HEK293T (cell line): ENCODE results near the gene PLCH2.

Experiments used
- ARNT ChIP-seq: fragments of 450-650 bp; IDR thresholded peaks from 2 replicates; pipeline ENCODE4 v1.6.1; 2017; ENCODE audit warnings: mild to moderate bottlenecking
- BHLHE40 ChIP-seq: fragments of 450-650 bp; IDR thresholded peaks from 2 replicates; pipeline ENCODE4 v1.6.1; 2016; ENCODE audit warnings: mild to moderate bottlenecking, moderate library complexity, borderline replicate concordance
- ELF4 ChIP-seq: fragments of 450-650 bp; IDR thresholded peaks from 2 replicates; pipeline ENCODE4 v1.6.1; 2017; ENCODE audit warnings: antibody characterized with exemption
- FOXA1 ChIP-seq: fragments of 450-650 bp; IDR thresholded peaks from 2 replicates; pipeline ENCODE4 v1.6.1; 2016; ENCODE audit warnings: mild to moderate bottlenecking
- FOXK2 ChIP-seq: fragments of 450-650 bp; IDR thresholded peaks from 2 replicates; pipeline ENCODE4 v1.6.1; 2016; ENCODE audit warnings: mild to moderate bottlenecking
- FOXM1 ChIP-seq: fragments of 450-650 bp; IDR thresholded peaks from 2 replicates; pipeline ENCODE4 v1.6.1; 2017; ENCODE audit warnings: mild to moderate bottlenecking, borderline replicate concordance
- L3MBTL2 ChIP-seq: fragments of 450-650 bp; conservative IDR thresholded peaks from 2 replicates; pipeline ENCODE4 v1.6.1; 2016; ENCODE audit warnings: mild to moderate bottlenecking
- NFRKB ChIP-seq: fragments of 450-650 bp; IDR thresholded peaks from 2 replicates; pipeline ENCODE4 v1.6.1; 2016; ENCODE audit warnings: mild to moderate bottlenecking, moderate library complexity
- PKNOX1 ChIP-seq: fragments of 450-650 bp; IDR thresholded peaks from 2 replicates; pipeline ENCODE4 v1.6.1; 2016
- SP1 ChIP-seq: fragments of 450-650 bp; IDR thresholded peaks from 2 replicates; pipeline ENCODE4 v1.6.1; 2017
- SUZ12 ChIP-seq: fragments of 450-650 bp; IDR thresholded peaks from 2 replicates; pipeline ENCODE4 v1.6.1; 2016; ENCODE audit warnings: mild to moderate bottlenecking
- TARDBP ChIP-seq: fragments of 450-650 bp; IDR thresholded peaks from 2 replicates; pipeline ENCODE4 v1.6.1; 2016
- ZNF384 ChIP-seq: fragments of 450-650 bp; IDR thresholded peaks from 2 replicates; pipeline ENCODE4 v1.6.1; 2016

- no peak for TF ChIP-seq SUZ12
- TF ChIP-seq PKNOX1, result no peak
- TF ChIP-seq ELF4, result no peak
- no peak for TF ChIP-seq FOXM1
- TF ChIP-seq SP1, result no peak
- TF ChIP-seq L3MBTL2, result no peak
- TF ChIP-seq FOXA1, result no peak
- no peak for TF ChIP-seq TARDBP
- no peak for TF ChIP-seq NFRKB
- TF ChIP-seq FOXK2, result no peak
- no peak for TF ChIP-seq BHLHE40
- no peak for TF ChIP-seq ARNT
- TF ChIP-seq ZNF384, result no peak
Measured at GRCh38 chr1:2508751-2509150, 32.7 kb downstream of the PLCH2 start.
